GM18502 (cell line): Measurements from ENCODE around the gene VSIR.

ENCODE experiments used
- ATAC-seq: cut with Tn5 transposase; IDR thresholded peaks from one replicate; pipeline ENCODE4 v1.9.1; 2021; ENCODE audit warnings: mild to moderate bottlenecking; ENCODE audit not compliant: unreplicated experiment, poor library complexity

VSIR gene

GRCh38 chr10:71704816-71705215 is 68.5 kb downstream of the VSIR start:
- ATAC-seq = no peak

DNA sequence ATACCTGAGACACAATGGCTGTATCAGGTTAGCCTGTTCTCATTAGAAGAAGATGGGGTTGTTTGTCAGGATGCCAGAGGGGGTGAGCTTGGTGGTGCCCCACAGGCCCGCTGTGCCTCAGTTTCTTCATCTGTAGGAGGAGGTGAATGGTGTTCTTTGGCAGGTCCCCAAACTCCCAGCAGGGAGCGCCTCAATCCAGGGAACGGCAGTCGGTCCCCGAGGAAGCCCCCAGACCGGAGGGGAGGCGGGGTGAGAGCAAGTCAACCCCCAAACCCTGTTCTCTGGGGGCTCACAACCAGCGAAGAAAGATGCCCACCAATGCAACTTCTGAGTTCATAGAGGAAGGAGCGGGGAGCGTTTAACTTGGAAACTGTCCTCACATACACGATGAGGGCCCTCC is 69.7 kb downstream of the VSIR start:
- ATAC-seq = no peak

GRCh38 chr10:71701496-71702132 is 71.7 kb downstream of the VSIR start:
- ATAC-seq = no peak

DNA sequence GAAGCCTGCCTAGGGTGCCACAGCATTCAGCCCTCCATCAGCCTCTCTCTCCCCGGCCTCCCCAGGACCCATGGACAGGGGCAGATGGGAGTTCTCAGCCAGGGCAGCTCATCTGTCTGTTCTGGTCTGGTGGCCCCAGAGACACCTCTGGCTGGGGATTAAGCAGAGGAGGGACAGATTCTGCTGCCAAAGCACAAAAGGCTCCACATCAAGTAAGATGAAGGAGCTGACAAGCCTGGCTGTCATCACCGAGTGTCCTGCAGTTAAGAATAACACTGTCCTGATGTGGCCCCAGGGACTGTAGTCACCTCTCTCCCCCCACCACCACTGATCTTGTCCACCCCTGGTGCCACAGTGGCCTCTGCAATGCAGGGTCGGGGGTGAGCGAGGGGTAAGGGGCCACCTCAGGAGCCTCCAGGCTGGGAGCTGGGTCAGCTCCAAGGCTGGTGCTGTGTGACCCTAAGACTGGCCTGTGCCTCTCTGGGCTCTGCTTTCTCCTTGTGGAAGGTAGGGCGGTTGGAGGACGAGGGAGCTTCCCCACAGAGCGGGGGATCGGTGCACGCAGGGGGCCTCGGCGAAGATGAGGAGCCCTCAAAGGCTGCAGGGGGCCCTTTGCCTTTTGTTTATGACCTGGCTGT is 72.5 kb downstream of the VSIR start:
- ATAC-seq = no peak

- ATAC-seq = no peak
Measured at GRCh38 chr10:71698737-71699136, 74.6 kb downstream of the VSIR start.

- no peak for ATAC-seq
Measured at GRCh38 chr10:71697938-71698709, 75.2 kb downstream of the VSIR start.
